Astrocyte (in vitro differentiated cells and primary cell): ENCODE results near the gene UBP1. TPM values are rescaled to one million over a fixed set of nuclear protein-coding genes. Genes with fewer than 3 reads are reported as not detected.
"Not testable (repeated sequence)": the region's sequence is repeated elsewhere in the genome, so short reads cannot be mapped to it uniquely, and the experiment has no call there.

ENCODE experiments used
- DNase-seq: peaks from one replicate; pipeline ENCODE4 v3.0.0-alpha.2; 2010; ENCODE audit warnings: low read depth
- FAIRE-seq: peaks from 2 replicates; lab custom pipeline; 2011; peaks lifted over from hg19 to GRCh38; lab: Jason Lieb, UNC
- H2AFZ ChIP-seq: 2 replicates; pipeline ENCODE4 v1.6.0; 2012; ENCODE audit warnings: low read depth, low read length, inconsistent platforms
- H3K27ac ChIP-seq: 2 replicates; pipeline ENCODE4 v1.5.1; 2011; ENCODE audit warnings: low read depth, low read length, inconsistent platforms
- H3K27me3 ChIP-seq: 2 replicates; pipeline ENCODE4 v1.6.0; 2011; ENCODE audit warnings: low read length, inconsistent platforms; ENCODE audit not compliant: insufficient read depth
- H3K36me3 ChIP-seq: 2 replicates; pipeline ENCODE4 v1.5.1; 2011; ENCODE audit warnings: low read length, inconsistent platforms; ENCODE audit not compliant: insufficient read depth
- H3K4me1 ChIP-seq: 2 replicates; pipeline ENCODE4 v1.5.1; 2011; ENCODE audit warnings: low read length, inconsistent platforms; ENCODE audit not compliant: insufficient read depth
- H3K4me2 ChIP-seq: 2 replicates; pipeline ENCODE4 v1.6.0; 2012; ENCODE audit warnings: low read length, inconsistent platforms
- H3K4me3 ChIP-seq: 2 replicates; pipeline ENCODE4 v1.5.1; 2011; ENCODE audit warnings: low read depth, mild to moderate bottlenecking, low read length, inconsistent platforms; ENCODE audit not compliant: insufficient read depth
- H3K79me2 ChIP-seq: 2 replicates; pipeline ENCODE4 v1.6.0; 2012; ENCODE audit warnings: mild to moderate bottlenecking, low read length, inconsistent platforms; ENCODE audit not compliant: insufficient read depth
- H3K9ac ChIP-seq: 2 replicates; pipeline ENCODE4 v1.6.0; 2012; ENCODE audit warnings: mild to moderate bottlenecking, low read length, inconsistent platforms
- H3K9me3 ChIP-seq: 2 replicates; pipeline ENCODE4 v1.5.1; 2012; ENCODE audit warnings: low read depth, mild to moderate bottlenecking, low read length, inconsistent platforms; ENCODE audit not compliant: insufficient read depth
- H4K20me1 ChIP-seq: 2 replicates; pipeline ENCODE4 v1.6.0; 2012; ENCODE audit warnings: low read length, inconsistent platforms; ENCODE audit not compliant: insufficient read depth
- H3K27ac Mint-ChIP-seq: one replicate; pipeline ENCODE4 v1.8.0; 2021; ENCODE audit warnings: mild to moderate bottlenecking, mixed read lengths; ENCODE audit not compliant: unreplicated experiment
- H3K27me3 Mint-ChIP-seq: one replicate; pipeline ENCODE4 v1.8.0; 2021; ENCODE audit warnings: low read depth, mixed read lengths; ENCODE audit not compliant: unreplicated experiment
- H3K36me3 Mint-ChIP-seq: one replicate; pipeline ENCODE4 v1.8.0; 2021; ENCODE audit warnings: low read depth, mixed read lengths; ENCODE audit not compliant: unreplicated experiment
- H3K4me1 Mint-ChIP-seq: one replicate; pipeline ENCODE4 v1.8.0; 2021; ENCODE audit warnings: low read depth, mixed read lengths; ENCODE audit not compliant: unreplicated experiment
- H3K4me3 Mint-ChIP-seq: one replicate; pipeline ENCODE4 v1.8.0; 2021; ENCODE audit warnings: mild to moderate bottlenecking, moderate library complexity, mixed read lengths; ENCODE audit not compliant: unreplicated experiment
- H3K9me3 Mint-ChIP-seq: one replicate; pipeline ENCODE4 v1.8.0; 2021; ENCODE audit warnings: mild to moderate bottlenecking, mixed read lengths; ENCODE audit not compliant: unreplicated experiment
- CTCF ChIP-seq: IDR thresholded peaks from 2 replicates; pipeline ENCODE4 v1.5.1; 2011; ENCODE audit warnings: low read depth, mild to moderate bottlenecking, inconsistent platforms, low read length, moderate library complexity; ENCODE audit not compliant: insufficient read depth
- EZH2 ChIP-seq: IDR thresholded peaks from 2 replicates; pipeline ENCODE4 v1.6.1; 2012; ENCODE audit warnings: mild to moderate bottlenecking, low read length, inconsistent platforms; ENCODE audit not compliant: insufficient read depth
- total RNA-seq: library from RNA; stranded (reverse); gene quantifications from 2 replicates; pipeline ENCODE4 v1.2.1, GENCODE V29; 2021

The UBP1 gene
- total RNA-seq, 1 donor from 2014 or later: 79.3 TPM

- Histone ChIP-seq H3K4me2 (no peak overlapping the region), H2AFZ (no peak overlapping the region), H3K27me3 (no peaks in the 10 kb centered on the region), H3K36me3 (no peaks in the 10 kb centered on the region), H3K27ac (no peak overlapping the region), H4K20me1 (peaks cover 3% of the 10 kb centered on the region), H3K9me3 (no peaks in the 10 kb centered on the region), H3K9ac (no peak overlapping the region), H3K79me2 (no peaks in the 10 kb centered on the region), H3K4me1 (peaks cover 14% of the 10 kb centered on the region), H3K4me3 (no peak overlapping the region)
- H3K9me3 Mint-ChIP-seq: no peaks in the 10 kb centered on the region
- H3K27ac Mint-ChIP-seq: no peak overlapping the region
- no peaks in the 10 kb centered on the region for H3K27me3 Mint-ChIP-seq
- DNase-seq (no peak), FAIRE-seq (no peak)
- H3K4me3 Mint-ChIP-seq: no peak overlapping the region
- peaks cover 10% of the 10 kb centered on the region for H3K4me1 Mint-ChIP-seq
- TF ChIP-seq CTCF (no peak), EZH2 (no peak)
- peaks cover 3% of the 10 kb centered on the region for H3K36me3 Mint-ChIP-seq
Observed at GRCh38 chr3:33358172-33358781, 81.9 kb downstream of the UBP1 start.

- peaks cover 3% of the 10 kb centered on the region for H4K20me1 ChIP-seq
- no peaks in the 10 kb centered on the region for H3K27me3 Mint-ChIP-seq
- no peaks in the 10 kb centered on the region for H3K9me3 ChIP-seq
- H2AFZ ChIP-seq: no peak overlapping the region
- DNase-seq: peak; percentile 72
- no peaks in the 10 kb centered on the region for H3K27me3 ChIP-seq
- peak overlapping the region; percentile 40 for H3K4me2 ChIP-seq
- H3K4me1 ChIP-seq: peaks cover 14% of the 10 kb centered on the region
- H3K9me3 Mint-ChIP-seq: no peaks in the 10 kb centered on the region
- H3K4me3 Mint-ChIP-seq: no peak overlapping the region
- FAIRE-seq: no peak
- H3K9ac ChIP-seq: no peak overlapping the region
- H3K4me3 ChIP-seq: no peak overlapping the region
- no peak overlapping the region for H3K27ac Mint-ChIP-seq
- TF ChIP-seq EZH2 (no peak), CTCF (no peak)
- H3K36me3 ChIP-seq: no peaks in the 10 kb centered on the region
- H3K27ac ChIP-seq: no peak overlapping the region
- peaks cover 10% of the 10 kb centered on the region for H3K4me1 Mint-ChIP-seq
- peaks cover 3% of the 10 kb centered on the region for H3K36me3 Mint-ChIP-seq
- no peaks in the 10 kb centered on the region for H3K79me2 ChIP-seq
Observed at GRCh38 chr3:33355611-33356010, 84.6 kb downstream of the UBP1 start.

DNA sequence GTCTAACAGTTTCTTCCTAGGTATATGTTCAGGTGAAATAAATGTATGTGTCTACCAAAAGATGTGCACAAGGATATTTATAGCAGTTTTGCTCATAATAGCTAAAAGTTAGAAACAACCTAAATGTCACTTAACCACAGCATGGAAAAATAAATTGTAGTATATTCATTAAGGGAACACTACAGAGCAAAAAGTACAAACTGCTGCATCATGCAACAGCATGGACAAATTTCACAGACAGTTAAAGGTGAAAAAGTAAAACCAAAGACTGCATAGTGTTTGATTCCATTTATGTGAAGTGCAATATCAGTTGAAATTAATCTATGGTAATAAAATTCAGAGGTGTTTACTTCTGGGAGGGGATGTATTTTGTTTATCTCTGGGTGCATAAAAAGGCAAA is 100.4 kb downstream of the UBP1 start:
- no peaks in the 10 kb centered on the region for H3K4me1 Mint-ChIP-seq
- no peaks in the 10 kb centered on the region for H3K9me3 Mint-ChIP-seq
- no peak overlapping the region for H3K27ac Mint-ChIP-seq
- no peak overlapping the region for H3K4me2 ChIP-seq
- H3K36me3 ChIP-seq: no peaks in the 10 kb centered on the region
- no peak overlapping the region for H3K27ac ChIP-seq
- FAIRE-seq (no peak), DNase-seq (no peak)
- H3K27me3 ChIP-seq: no peaks in the 10 kb centered on the region
- H3K9me3 ChIP-seq: no peaks in the 10 kb centered on the region
- no peaks in the 10 kb centered on the region for H4K20me1 ChIP-seq
- no peak overlapping the region for H3K9ac ChIP-seq
- H3K79me2 ChIP-seq: no peaks in the 10 kb centered on the region
- H3K36me3 Mint-ChIP-seq: peaks cover 7% of the 10 kb centered on the region
- H3K4me3 Mint-ChIP-seq: no peak overlapping the region
- no peak overlapping the region for H2AFZ ChIP-seq
- TF ChIP-seq CTCF (no peak), EZH2 (no peak)
- H3K4me1 ChIP-seq: no peaks in the 10 kb centered on the region
- H3K4me3 ChIP-seq: no peak overlapping the region
- H3K27me3 Mint-ChIP-seq: no peaks in the 10 kb centered on the region

DNA sequence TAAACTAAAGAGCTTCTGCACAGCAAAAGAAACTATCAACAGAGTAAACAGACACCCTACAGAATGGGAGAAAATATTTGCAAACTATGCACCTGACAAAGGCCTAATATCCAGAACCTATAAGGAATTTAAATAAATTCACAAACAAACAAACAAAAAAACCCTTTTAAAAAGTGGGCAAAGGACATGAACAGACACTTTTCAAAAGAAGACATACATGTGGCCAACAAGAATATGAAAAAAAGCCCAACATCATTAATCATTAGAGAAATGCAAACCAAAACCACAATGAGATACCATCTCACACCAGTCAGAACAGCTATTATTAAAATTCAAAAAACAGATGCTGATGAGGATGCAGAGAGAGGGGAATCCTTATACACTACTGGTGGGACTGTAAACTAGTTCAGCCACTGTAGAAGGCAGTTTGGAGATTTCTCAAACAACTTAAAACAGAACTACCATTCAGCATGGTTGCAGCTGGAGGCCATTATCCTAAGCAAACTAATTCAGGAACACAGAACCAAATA is 101.2 kb downstream of the UBP1 start:
- H3K4me3 ChIP-seq, H3K4me3 Mint-ChIP-seq, H3K27me3 Mint-ChIP-seq, H3K9me3 Mint-ChIP-seq, H3K79me2 ChIP-seq, H3K9me3 ChIP-seq, H3K27ac ChIP-seq, H3K4me2 ChIP-seq, H2AFZ ChIP-seq, FAIRE-seq, H3K4me1 Mint-ChIP-seq, H3K36me3 ChIP-seq, H3K4me1 ChIP-seq, H3K27ac Mint-ChIP-seq, H4K20me1 ChIP-seq, H3K9ac ChIP-seq, H3K27me3 ChIP-seq: not testable (repeated sequence)
- DNase-seq: peak; percentile 30
- peaks cover 13% of the 10 kb centered on the region for H3K36me3 Mint-ChIP-seq
